Transverse colon (tissue), 4 donors: ENCODE data around the gene TIMM10B. TPM values are rescaled to one million over a fixed set of nuclear protein-coding genes. Genes with fewer than 3 reads are reported as not detected.

Source experiments
- DNase-seq: peaks from one replicate; pipeline ENCODE4 v3.0.0-alpha.2; 2019
- H3K27ac ChIP-seq, 4 donors: fragments of 200-600 bp; sonication (generic); 2 replicates each; pipeline ENCODE4 v1.5.1; 2016 to 2018; ENCODE audit warnings: inconsistent platforms in 4 of 4
- H3K27me3 ChIP-seq: fragments of 200-600 bp; sonication (generic); 2 replicates; pipeline ENCODE4 v1.5.1; 2017; ENCODE audit warnings: inconsistent platforms
- H3K36me3 ChIP-seq, 4 donors: fragments of 200-600 bp; sonication (generic); 2 replicates each; pipeline ENCODE4 v1.5.1; 2017 to 2019; ENCODE audit warnings: inconsistent platforms in 4 of 4
- H3K4me1 ChIP-seq, 4 donors: fragments of 200-600 bp; sonication (generic); 2 replicates each; pipeline ENCODE4 v1.5.1; 2017 to 2020; ENCODE audit warnings: inconsistent platforms in 4 of 4
- H3K4me3 ChIP-seq, 4 donors: fragments of 200-600 bp; sonication (generic); 1 replicate in 1 of 4; 2 replicates in 3 of 4; pipeline versions ENCODE4 v1.5.1 to v1.6.1; 2017 to 2019; ENCODE audit warnings: inconsistent platforms in 4 of 4
- H3K9me3 ChIP-seq, 2 donors: fragments of 200-600 bp; sonication (generic); 2 replicates each; pipeline ENCODE4 v1.5.1; 2017 to 2019; ENCODE audit warnings: inconsistent platforms in 2 of 2
- CTCF ChIP-seq, 5 experiments: fragments of 200-600 bp in 3 of 5; fragments of 450-650 bp in 2 of 5; sonication (generic) in 3 of 5; IDR thresholded peaks; 1 replicate in 2 of 5; 2 replicates in 3 of 5; pipeline ENCODE4 v1.5.1; 2016 to 2017; ENCODE audit warnings: antibody characterized with exemption in 5 of 5, inconsistent platforms in 3 of 5, mild to moderate bottlenecking in 2 of 5, moderate library complexity in 1 of 5
- EP300 ChIP-seq: sonication (generic); formaldehyde crosslinking; IDR thresholded peaks from one replicate; pipeline ENCODE4 v1.6.1; 2017; ENCODE audit warnings: antibody characterized with exemption, low read depth
- POLR2A ChIP-seq: fragments of 450-650 bp; IDR thresholded peaks from one replicate; pipeline ENCODE4 v1.6.1; 2016; ENCODE audit warnings: antibody characterized with exemption, mild to moderate bottlenecking, moderate library complexity
- POLR2AphosphoS5 ChIP-seq, 3 donors: sonication (generic); formaldehyde crosslinking; IDR thresholded peaks; one replicate each; pipeline ENCODE4 v1.6.1; 2016; ENCODE audit warnings: antibody characterized with exemption in 3 of 3
- WGBS, 2 donors: methylation state at CpG; one replicate each; pipeline ENCODE4 v1.1.5; 2018; ENCODE audit warnings: low coverage in 1 of 2; 5-methylcytosine and 5-hydroxymethylcytosine counted together
- in situ Hi-C, 4 donors: fragments of 200-750 bp; cut with MboI; loops; one replicate each; pipeline versions ENCODE4 v1.15.0 to v1.15.1; 2017; ENCODE audit warnings: low sequenced_read_pairs in 3 of 4, low pct_ligation_motif_present in 1 of 4, low pct_unique_long_range_greater_than_20kb in 1 of 4
- intact Hi-C: fragments of 100-400 bp; cut with DNase I; formaldehyde crosslinking; loops from one replicate; pipeline ENCODE4 v1.15.1; 2023; ENCODE audit warnings: low total_unique reads
- total RNA-seq, 4 donors: library from RNA; depleted of rRNA; stranded (reverse); fragments of >200 nt; gene quantifications; one replicate each; pipeline ENCODE4 v1.1.0, GENCODE V29; 2016

The TIMM10B gene
- total RNA-seq, 4 donors from 2014 or later = 19.1 to 40.2 (median 30.3) TPM

GRCh38 chr11:6469599-6469998 is 11.7 kb upstream of the TIMM10B start:
- TF ChIP-seq CTCF (IDR thresholded peaks at IDR 0.05) (no peak), POLR2AphosphoS5 (IDR thresholded peaks at IDR 0.05) (no peak), POLR2A (no peak), EP300 (no peak)
- Histone ChIP-seq H3K36me3 (no peaks in the 10 kb centered on the region), H3K4me3 (no peak overlapping the region), H3K27ac (peak overlapping the region; percentile 62 to 73 (median 66)), H3K27me3 (no peaks in the 10 kb centered on the region), H3K9me3 (no peaks in the 10 kb centered on the region), H3K4me1 (peaks cover 20 to 49% (median 30%) of the 10 kb centered on the region in 4 donors)
- no peak for DNase-seq
- intact Hi-C loops (no loop called here), in situ Hi-C loops (no loop called here)
- 17 to 78% methylated on average over 1 of the region's 1 CpG for WGBS, 2 donors

GRCh38 chr11:6472934-6473333 is 8.4 kb upstream of the TIMM10B start:
- H3K9me3 ChIP-seq = no peaks in the 10 kb centered on the region
- peaks cover 0 to under 1% (median 0%) of the 10 kb centered on the region in 4 donors for H3K36me3 ChIP-seq
- DNase-seq = no peak
- intact Hi-C loops = no loop called here
- H3K27ac ChIP-seq = peak overlapping the region; percentile 92 to 99 (median 97)
- 67% methylated on average over 1 of the region's 1 CpG; no CpG with 5 or more reads in 1 of the 2 donors for WGBS, 2 donors
- peaks cover 20 to 62% (median 46%) of the 10 kb centered on the region in 4 donors for H3K4me1 ChIP-seq
- no peak for TF ChIP-seq POLR2AphosphoS5 (IDR thresholded peaks at IDR 0.05)
- TF ChIP-seq POLR2A = no peak
- no peak for TF ChIP-seq CTCF (IDR thresholded peaks at IDR 0.05)
- TF ChIP-seq EP300 = no peak
- H3K27me3 ChIP-seq = no peaks in the 10 kb centered on the region
- in situ Hi-C loops = loop anchor here in 1 of 4 donors (10.0 kb wide), 1 partner anchor 132 kb away; the partner anchor contains the start of genes ILK and RRP8
- H3K4me3 ChIP-seq = peak overlapping the region; percentile 55 to 77 (median 72)

- Histone ChIP-seq H3K36me3 (peaks cover 0 to 9% (median 0%) of the 10 kb centered on the region in 4 donors), H3K27ac (peak within 1 kb of the TSS; percentile 92 to 99 (median 97)), H3K9me3 (no peaks in the 10 kb centered on the region), H3K27me3 (no peaks in the 10 kb centered on the region), H3K4me3 (peak within 1 kb of the TSS; percentile 55 to 77 (median 72)), H3K4me1 (peaks cover 20 to 61% (median 45%) of the 10 kb centered on the region in 4 donors)
- 3% methylated on average over 57 of the region's 87 CpGs; no CpG with 5 or more reads in 1 of the 2 donors for WGBS, 2 donors
- intact Hi-C loops = no loop called here
- DNase-seq = peak; percentile 96
- in situ Hi-C loops = loop anchor here in 1 of 4 donors (10.0 kb wide), 1 partner anchor 131 kb away; the partner anchor contains the start of genes ILK and RRP8
- peak in 3 of 5 experiments; percentile 9 to 25 (median 13) for TF ChIP-seq CTCF (IDR thresholded peaks at IDR 0.05)
- TF ChIP-seq EP300 = no peak
- peak; percentile 85 for TF ChIP-seq POLR2A
- peak; percentile 58 to 80 (median 79) for TF ChIP-seq POLR2AphosphoS5 (IDR thresholded peaks at IDR 0.05)
These were observed 7.6 kb upstream of the TIMM10B start, which contains the start of gene TRIM3 for GRCh38 chr11:6473451-6474412. TRIM3 (minus strand) TSS chr11:6473941; CDS start chr11:6465695, 8,246 bp downstream.

- no peaks in the 10 kb centered on the region for H3K27me3 ChIP-seq
- in situ Hi-C loops (loop anchor here in 1 of 4 donors (10.0 kb wide), 1 partner anchor 130 kb away; the partner anchor contains the start of genes ILK and RRP8), intact Hi-C loops (no loop called here)
- 15% methylated on average over 7 of the region's 7 CpGs; no CpG with 5 or more reads in 1 of the 2 donors for WGBS, 2 donors
- peaks cover 0 to 9% (median 0%) of the 10 kb centered on the region in 4 donors for H3K36me3 ChIP-seq
- TF ChIP-seq CTCF (IDR thresholded peaks at IDR 0.05) (peak in 1 of 5 experiments; percentile 4), EP300 (no peak), POLR2AphosphoS5 (IDR thresholded peaks at IDR 0.05) (no peak), POLR2A (peak; percentile 0)
- no peaks in the 10 kb centered on the region for H3K9me3 ChIP-seq
- peak overlapping the region in 3 of 4 donors; percentile 55 to 75 (median 69) for H3K4me3 ChIP-seq
- H3K4me1 ChIP-seq = peaks cover 17 to 54% (median 41%) of the 10 kb centered on the region in 4 donors
- peak overlapping the region; percentile 92 to 99 (median 97) for H3K27ac ChIP-seq
- no peak for DNase-seq
These were observed 6.9 kb upstream of the TIMM10B start for GRCh38 chr11:6474413-6474792.
